HCT116 (cell line): ENCODE data around the gene RNF32. TPM values are rescaled to one million over a fixed set of nuclear protein-coding genes. Genes with fewer than 3 reads are reported as not detected.
"Not testable (repeated sequence)": the region's sequence is repeated elsewhere in the genome, so short reads cannot be mapped to it uniquely, and the experiment has no call there.

Experiments used
- ATAC-seq: fragments of 200-7000 bp; cut with Tn5 transposase; 2 replicates; pipeline ENCODE4 v1.9.1; 2020; ENCODE audit warnings: mild to moderate bottlenecking, moderate library complexity
- BruUV-seq: library from RNA; stranded (reverse); fragments of 400-500 nt; replicated peaks from 2 replicates; lab custom pipeline; 2021; lab: Mats Ljungman, UMichigan
- CTCF ChIA-PET: fragments of 300-600 bp; sonication (Branson Sonifier 250); formaldehyde crosslinking; loops from one replicate; lab custom pipeline; 2021; ENCODE audit warnings: antibody characterized with exemption; lab: Charles Lee
- POLR2A ChIA-PET: fragments of 300-600, 350-600 bp; sonication (Branson Sonifier 250); formaldehyde crosslinking; loops from one replicate; lab custom pipeline; 2021; ENCODE audit warnings: antibody characterized with exemption; lab: Charles Lee
- RAD21 ChIA-PET, 2 experiments: fragments of 300-600 bp; sonication (Branson Sonifier 250); formaldehyde crosslinking; loops; one replicate each; lab custom pipeline; 2023; ENCODE audit warnings: low total read pairs in 2 of 2; ENCODE audit not compliant: uncharacterized antibody in 2 of 2, unreplicated experiment in 2 of 2, low non-redundant PET in 1 of 2; lab: Charles Lee
- DNase-seq: peaks from one replicate; pipeline ENCODE4 v3.0.0-alpha.2; 2010; ENCODE audit warnings: low read depth, low spot score
- H2AFZ ChIP-seq: fragments of 200-600 bp; shearing (Covaris generic), sonication (generic); 2 replicates; pipeline ENCODE4 v1.6.1; 2017; ENCODE audit warnings: low read depth, mixed run types, mixed read lengths, antibody characterized with exemption, low read length; ENCODE audit not compliant: poor library complexity, severe bottlenecking
- H3K27ac ChIP-seq: 2 replicates; pipeline ENCODE4 v1.5.1; 2012; ENCODE audit warnings: low read depth, low read length
- H3K27me3 ChIP-seq: fragments of 200-600 bp; sonication (generic); 2 replicates; pipeline ENCODE4 v1.6.1; 2016; ENCODE audit warnings: mixed run types, low read length, mixed read lengths; ENCODE audit not compliant: insufficient read depth
- H3K36me3 ChIP-seq, 2 experiments: fragments of 200-500 bp in 1 of 2; fragments of 200-600 bp in 1 of 2; sonication (Bioruptor generic) in 1 of 2; sonication (generic) in 1 of 2; 2 replicates each; pipeline versions ENCODE4 v1.5.1 to v1.6.1; 2014 to 2016; ENCODE audit warnings: low read length in 2 of 2, inconsistent platforms in 1 of 2, mixed read lengths in 1 of 2, mixed run types in 1 of 2; ENCODE audit not compliant: insufficient read depth in 2 of 2, control insufficient read depth in 1 of 2
- H3K4me1 ChIP-seq, 2 experiments: fragments of 200-600 bp in 1 of 2; sonication (generic) in 1 of 2; 2 replicates each; pipeline versions ENCODE4 v1.5.1 to v1.6.1; 2012 to 2017; ENCODE audit warnings: low read length in 2 of 2, inconsistent platforms in 1 of 2, mild to moderate bottlenecking in 1 of 2, mixed read lengths in 1 of 2, mixed run types in 1 of 2, moderate library complexity in 1 of 2; ENCODE audit not compliant: insufficient read depth in 2 of 2, control insufficient read depth in 1 of 2
- H3K4me2 ChIP-seq: fragments of 200-600 bp; sonication (generic); 2 replicates; pipeline ENCODE4 v1.6.1; 2017; ENCODE audit warnings: mixed run types, low read length, mixed read lengths
- H3K4me3 ChIP-seq, 2 experiments: fragments of 200-600 bp in 1 of 2; sonication (generic) in 1 of 2; replicated peaks in 1 of 2; 2 replicates each; pipeline ENCODE4 v1.5.1; 2011 to 2016; ENCODE audit warnings: low read length in 2 of 2, control low read depth in 1 of 2, low read depth in 1 of 2, mild to moderate bottlenecking in 1 of 2, mixed read lengths in 1 of 2, mixed run types in 1 of 2
- H3K79me2 ChIP-seq: fragments of 200-600 bp; sonication (generic); 2 replicates; pipeline ENCODE4 v1.6.1; 2017; ENCODE audit warnings: mild to moderate bottlenecking, mixed run types, low read length, moderate library complexity, mixed read lengths; ENCODE audit not compliant: insufficient read depth
- H3K9ac ChIP-seq: fragments of 200-600 bp; sonication (generic); 2 replicates; pipeline ENCODE4 v1.6.1; 2016; ENCODE audit warnings: low read length, mixed read lengths
- H3K9me2 ChIP-seq: fragments of 200-600 bp; sonication (generic), shearing (Covaris generic); 2 replicates; pipeline ENCODE4 v1.6.1; 2017; ENCODE audit warnings: mixed run types, mild to moderate bottlenecking, moderate library complexity; ENCODE audit not compliant: insufficient read depth
- H3K9me3 ChIP-seq, 2 experiments: fragments of 200-500 bp in 1 of 2; fragments of 200-600 bp in 1 of 2; sonication (Bioruptor generic) in 1 of 2; sonication (generic) in 1 of 2; 2 replicates each; pipeline ENCODE4 v1.6.1; 2014 to 2017; ENCODE audit warnings: low read length in 2 of 2, mixed read lengths in 2 of 2, inconsistent platforms in 1 of 2, low read depth in 1 of 2, mild to moderate bottlenecking in 1 of 2, mixed run types in 1 of 2, moderate library complexity in 1 of 2; ENCODE audit not compliant: control insufficient read depth in 1 of 2, insufficient read depth in 1 of 2
- H4K20me1 ChIP-seq: fragments of 200-600 bp; sonication (generic), shearing (Covaris generic); 2 replicates; pipeline ENCODE4 v1.6.1; 2017; ENCODE audit warnings: mixed run types, mild to moderate bottlenecking, moderate library complexity; ENCODE audit not compliant: insufficient read depth
- EZH2phosphoT487 ChIP-seq: fragments of 200-600 bp; IDR thresholded peaks from 2 replicates; pipeline ENCODE4 v1.6.1; 2018; ENCODE audit warnings: antibody characterized with exemption, borderline replicate concordance
- FOSL1 ChIP-seq: IDR thresholded peaks from 2 replicates; pipeline ENCODE4 v1.6.1; 2012; ENCODE audit warnings: low read depth
- JUND ChIP-seq: IDR thresholded peaks from 2 replicates; pipeline ENCODE4 v1.6.1; 2012
- POLR2A ChIP-seq: IDR thresholded peaks from 2 replicates; pipeline ENCODE4 v1.7.0; 2011; ENCODE audit warnings: borderline replicate concordance; ENCODE audit not compliant: insufficient read depth, insufficient read length; ENCODE audit errors: extremely low read depth
- POLR2AphosphoS5 ChIP-seq: IDR thresholded peaks from 2 replicates; pipeline ENCODE4 v1.6.1; 2011; ENCODE audit warnings: mild to moderate bottlenecking, low read depth, low read length, moderate library complexity
- SRF ChIP-seq: IDR thresholded peaks from 2 replicates; pipeline ENCODE4 v1.6.1; 2012; ENCODE audit warnings: low read depth
- ZFX ChIP-seq: fragments of 450-650 bp; IDR thresholded peaks from 2 replicates; pipeline ENCODE4 v1.6.1; 2017
- ZNF274 ChIP-seq: fragments of 200-500 bp; sonication (Bioruptor generic); IDR thresholded peaks from 2 replicates; pipeline ENCODE4 v1.6.1; 2014; ENCODE audit warnings: mild to moderate bottlenecking, low read depth, low read length, inconsistent platforms
- intact Hi-C: fragments of 100-400 bp; cut with micrococcal nuclease; formaldehyde crosslinking; loops from 2 replicates; pipeline ENCODE4 v1.10.0; 2022
- total RNA-seq: library from RNA; stranded (reverse); gene quantifications from one replicate; pipeline ENCODE4 v1.2.1, GENCODE V29; 2021; ENCODE audit not compliant: unreplicated experiment
- TF ChIP-seq, protein P1 (sequence below): IDR thresholded peaks from 2 replicates; pipeline ENCODE4 v1.6.1; 2012
- TF ChIP-seq, protein P2 (sequence below), 3 experiments: fragments of 200-600 bp in 1 of 3; sonication (generic) in 1 of 3; IDR thresholded peaks in 2 of 3; conservative IDR thresholded peaks in 1 of 3; 2 replicates each; pipeline ENCODE4 v1.5.1; 2012 to 2017; ENCODE audit warnings: low read depth in 2 of 3, low read length in 2 of 3, antibody characterized with exemption in 1 of 3, borderline replicate concordance in 1 of 3, control low read depth in 1 of 3, mild to moderate bottlenecking in 1 of 3, mixed read lengths in 1 of 3, mixed run types in 1 of 3, moderate library complexity in 1 of 3; ENCODE audit not compliant: insufficient read depth in 1 of 3
- TF ChIP-seq, protein P3 (sequence below): IDR thresholded peaks from 2 replicates; pipeline ENCODE4 v1.6.1; 2012

RNF32 gene
- total RNA-seq, 1 experiment from 2014 or later: 3.4 TPM

DNA sequence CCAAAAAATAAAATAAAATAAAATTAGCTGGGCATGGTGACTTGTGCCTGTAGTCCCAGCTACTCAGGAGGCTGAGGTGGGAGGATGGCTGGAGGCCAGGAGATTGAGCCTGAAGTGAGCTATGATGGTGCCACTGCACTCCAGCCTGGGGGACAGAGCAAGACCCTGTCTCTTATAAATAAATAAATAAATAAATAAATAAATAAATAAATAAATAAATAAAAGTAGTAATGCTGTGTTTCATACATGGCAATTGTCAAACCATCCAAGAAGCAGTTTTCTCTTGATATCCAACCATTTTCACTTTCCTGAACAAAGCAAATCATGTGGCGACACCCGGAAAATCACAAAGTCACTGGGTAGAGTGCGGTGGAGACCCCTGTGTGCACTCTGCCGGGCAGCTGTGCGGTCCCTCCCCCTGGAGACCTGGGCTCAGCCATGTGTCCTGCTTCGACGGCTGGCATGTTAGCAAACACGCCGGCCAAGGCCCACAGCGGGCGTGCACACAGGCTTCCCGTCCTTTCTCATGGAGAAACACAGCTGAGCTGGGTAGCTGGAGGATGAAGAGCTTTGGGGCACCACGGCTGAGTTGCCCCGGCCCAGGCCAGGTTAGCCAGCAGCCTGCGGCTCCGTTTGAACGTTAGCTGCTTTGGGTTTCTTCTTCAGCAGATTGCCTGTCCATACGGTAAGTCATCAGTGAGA, 22.3 kb upstream of the RNF32 start:
- H2AFZ ChIP-seq: no peak overlapping the region
- intact Hi-C loops: no loop called here
- no peaks in the 10 kb centered on the region for H3K9me2 ChIP-seq
- no peaks in the 10 kb centered on the region for H3K27me3 ChIP-seq
- no peaks in the 10 kb centered on the region for H3K79me2 ChIP-seq
- no peak for ATAC-seq
- H3K36me3 ChIP-seq: no peaks in the 10 kb centered on the region
- CTCF ChIA-PET: no interaction called here
- no peaks in the 10 kb centered on the region for H3K9me3 ChIP-seq
- no peak for DNase-seq
- no peaks in the 10 kb centered on the region for H3K4me1 ChIP-seq
- no peak overlapping the region for H3K4me3 ChIP-seq
- no peak overlapping the region for H3K9ac ChIP-seq
- RAD21 ChIA-PET: no interaction called here
- no peaks in the 10 kb centered on the region for H4K20me1 ChIP-seq
- no peak overlapping the region for H3K27ac ChIP-seq
- TF ChIP-seq FOSL1 (no peak), ZNF274 (no peak), JUND (no peak), SRF (no peak)
- TF ChIP-seq, protein P1, sequence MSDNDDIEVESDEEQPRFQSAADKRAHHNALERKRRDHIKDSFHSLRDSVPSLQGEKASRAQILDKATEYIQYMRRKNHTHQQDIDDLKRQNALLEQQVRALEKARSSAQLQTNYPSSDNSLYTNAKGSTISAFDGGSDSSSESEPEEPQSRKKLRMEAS: no peak
- TF ChIP-seq, all 23 proteins: peak for 0
- BruUV-seq: no TSS peak
- POLR2A ChIA-PET: no interaction called here
- no peak overlapping the region for H3K4me2 ChIP-seq

DNA sequence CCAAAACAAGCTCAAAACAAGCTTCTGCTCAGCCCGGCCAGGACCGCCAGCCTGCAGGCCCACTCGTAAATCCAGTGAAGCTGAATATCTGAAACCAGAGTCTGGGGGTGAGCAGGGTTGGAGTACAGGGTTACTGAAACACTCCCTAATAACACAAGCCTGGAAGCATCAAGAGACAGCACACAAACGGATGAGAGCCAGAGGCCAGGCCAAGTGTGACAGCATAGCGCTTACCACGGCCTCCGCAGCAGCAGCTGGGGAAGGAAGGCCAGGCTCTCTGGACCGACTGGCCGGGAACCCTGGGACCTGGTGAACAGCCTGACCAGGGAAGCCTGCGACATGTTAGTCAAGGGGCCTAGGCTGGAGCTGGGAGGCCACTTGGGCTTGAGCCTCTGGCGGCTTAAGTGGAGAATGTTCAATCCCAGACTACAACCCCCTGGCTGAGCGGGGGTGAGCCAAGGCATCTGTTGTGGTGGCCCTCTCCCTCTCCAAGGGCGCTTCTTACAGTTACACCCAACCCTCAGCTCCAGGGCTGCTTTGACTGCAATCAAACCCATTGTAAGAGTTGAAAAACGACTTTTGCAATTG, 21.7 kb upstream of the RNF32 start:
- Histone ChIP-seq H3K9ac (no peak overlapping the region), H3K36me3 (no peaks in the 10 kb centered on the region), H3K4me1 (no peaks in the 10 kb centered on the region), H3K27me3 (no peaks in the 10 kb centered on the region), H2AFZ (no peak overlapping the region), H3K79me2 (no peaks in the 10 kb centered on the region), H4K20me1 (no peaks in the 10 kb centered on the region), H3K27ac (no peak overlapping the region), H3K9me3 (no peaks in the 10 kb centered on the region), H3K4me3 (no peak overlapping the region), H3K9me2 (no peaks in the 10 kb centered on the region), H3K4me2 (no peak overlapping the region)
- ChIA-PET POLR2A (no interaction called here), CTCF (no interaction called here), RAD21 (no interaction called here)
- no TSS peak for BruUV-seq
- TF ChIP-seq EZH2phosphoT487: no peak
- no peak for TF ChIP-seq ZFX
- TF ChIP-seq, protein P2, sequence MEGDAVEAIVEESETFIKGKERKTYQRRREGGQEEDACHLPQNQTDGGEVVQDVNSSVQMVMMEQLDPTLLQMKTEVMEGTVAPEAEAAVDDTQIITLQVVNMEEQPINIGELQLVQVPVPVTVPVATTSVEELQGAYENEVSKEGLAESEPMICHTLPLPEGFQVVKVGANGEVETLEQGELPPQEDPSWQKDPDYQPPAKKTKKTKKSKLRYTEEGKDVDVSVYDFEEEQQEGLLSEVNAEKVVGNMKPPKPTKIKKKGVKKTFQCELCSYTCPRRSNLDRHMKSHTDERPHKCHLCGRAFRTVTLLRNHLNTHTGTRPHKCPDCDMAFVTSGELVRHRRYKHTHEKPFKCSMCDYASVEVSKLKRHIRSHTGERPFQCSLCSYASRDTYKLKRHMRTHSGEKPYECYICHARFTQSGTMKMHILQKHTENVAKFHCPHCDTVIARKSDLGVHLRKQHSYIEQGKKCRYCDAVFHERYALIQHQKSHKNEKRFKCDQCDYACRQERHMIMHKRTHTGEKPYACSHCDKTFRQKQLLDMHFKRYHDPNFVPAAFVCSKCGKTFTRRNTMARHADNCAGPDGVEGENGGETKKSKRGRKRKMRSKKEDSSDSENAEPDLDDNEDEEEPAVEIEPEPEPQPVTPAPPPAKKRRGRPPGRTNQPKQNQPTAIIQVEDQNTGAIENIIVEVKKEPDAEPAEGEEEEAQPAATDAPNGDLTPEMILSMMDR (IDR thresholded peaks at IDR 0.05 in 2 of 3, conservative IDR thresholded peaks at IDR 0.05 in 1 of 3; ENCODE audit: borderline replicate concordance in 1 of 3, insufficient read depth in 1 of 3, low read depth in 2 of 3, low read length in 2 of 3): no peak
- TF ChIP-seq SRF: no peak
- TF ChIP-seq, protein P3, sequence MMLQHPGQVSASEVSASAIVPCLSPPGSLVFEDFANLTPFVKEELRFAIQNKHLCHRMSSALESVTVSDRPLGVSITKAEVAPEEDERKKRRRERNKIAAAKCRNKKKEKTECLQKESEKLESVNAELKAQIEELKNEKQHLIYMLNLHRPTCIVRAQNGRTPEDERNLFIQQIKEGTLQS: no peak
- TF ChIP-seq POLR2A: no peak
- no peak for TF ChIP-seq POLR2AphosphoS5
- ATAC-seq: no peak
- intact Hi-C loops: no loop called here
- no peak for DNase-seq

DNA sequence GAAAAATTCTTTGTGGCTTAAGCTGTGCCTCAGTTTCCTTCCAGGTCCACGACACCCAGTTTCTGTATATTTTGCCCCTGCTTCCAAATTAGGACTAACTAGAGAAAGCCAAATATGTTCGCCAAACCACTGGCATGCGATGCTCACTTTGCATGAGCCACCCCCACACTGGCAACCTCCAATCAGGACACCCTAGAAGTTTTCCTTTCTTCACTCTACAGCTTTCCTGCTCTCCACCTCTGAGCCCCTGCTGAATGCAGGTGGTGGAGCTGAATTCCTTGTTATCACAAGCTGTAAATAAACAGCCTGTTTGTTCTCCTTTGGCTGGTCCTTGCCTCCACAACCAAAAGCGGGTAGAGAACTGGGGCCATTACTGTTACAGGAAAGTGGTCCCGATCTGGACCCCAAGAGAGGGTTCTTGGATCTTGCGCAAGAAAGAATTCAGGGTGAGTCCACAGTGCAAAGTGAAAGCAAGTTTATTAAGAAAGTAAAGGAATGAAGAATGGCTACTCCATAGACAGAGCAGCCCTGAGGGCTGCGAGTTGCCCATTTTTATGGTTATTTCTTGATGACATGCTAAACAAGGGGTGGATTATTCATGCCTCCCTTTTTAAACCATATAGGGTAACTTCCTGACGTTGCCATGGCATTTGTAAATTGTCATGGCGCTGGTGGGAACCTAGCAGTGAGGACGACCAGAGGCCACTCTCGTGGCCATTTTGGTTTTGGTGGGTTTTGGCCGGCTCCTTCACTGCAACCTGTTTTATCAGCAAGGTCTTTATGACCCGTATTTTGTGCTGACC, 20.9 kb upstream of the RNF32 start:
- H3K4me3 ChIP-seq, H4K20me1 ChIP-seq, H3K4me1 ChIP-seq, H3K79me2 ChIP-seq, ATAC-seq, intact Hi-C loops, H3K27me3 ChIP-seq, POLR2A ChIA-PET, RAD21 ChIA-PET, H2AFZ ChIP-seq, DNase-seq, CTCF ChIA-PET, H3K9me2 ChIP-seq, BruUV-seq, H3K36me3 ChIP-seq, H3K9me3 ChIP-seq, H3K4me2 ChIP-seq, H3K27ac ChIP-seq, H3K9ac ChIP-seq: not testable (repeated sequence)
